Thyroid gland (tissue), 4 donors: ENCODE data around the gene ALKBH2.

Experiments used
- POLR2A ChIP-seq, 2 donors: fragments of 450-650 bp; IDR thresholded peaks; one replicate each; pipeline ENCODE4 v1.6.1; 2017; ENCODE audit warnings: antibody characterized with exemption in 2 of 2, mild to moderate bottlenecking in 2 of 2, moderate library complexity in 1 of 2
- TF ChIP-seq, protein P1 (sequence below), 6 experiments: fragments of 200-600 bp in 3 of 6; fragments of 450-650 bp in 3 of 6; sonication (generic) in 3 of 6; IDR thresholded peaks; one replicate each; pipeline ENCODE4 v1.5.1; 2016 to 2019; ENCODE audit warnings: antibody characterized with exemption in 6 of 6, mild to moderate bottlenecking in 2 of 6, inconsistent platforms in 1 of 6, moderate library complexity in 1 of 6

DNA sequence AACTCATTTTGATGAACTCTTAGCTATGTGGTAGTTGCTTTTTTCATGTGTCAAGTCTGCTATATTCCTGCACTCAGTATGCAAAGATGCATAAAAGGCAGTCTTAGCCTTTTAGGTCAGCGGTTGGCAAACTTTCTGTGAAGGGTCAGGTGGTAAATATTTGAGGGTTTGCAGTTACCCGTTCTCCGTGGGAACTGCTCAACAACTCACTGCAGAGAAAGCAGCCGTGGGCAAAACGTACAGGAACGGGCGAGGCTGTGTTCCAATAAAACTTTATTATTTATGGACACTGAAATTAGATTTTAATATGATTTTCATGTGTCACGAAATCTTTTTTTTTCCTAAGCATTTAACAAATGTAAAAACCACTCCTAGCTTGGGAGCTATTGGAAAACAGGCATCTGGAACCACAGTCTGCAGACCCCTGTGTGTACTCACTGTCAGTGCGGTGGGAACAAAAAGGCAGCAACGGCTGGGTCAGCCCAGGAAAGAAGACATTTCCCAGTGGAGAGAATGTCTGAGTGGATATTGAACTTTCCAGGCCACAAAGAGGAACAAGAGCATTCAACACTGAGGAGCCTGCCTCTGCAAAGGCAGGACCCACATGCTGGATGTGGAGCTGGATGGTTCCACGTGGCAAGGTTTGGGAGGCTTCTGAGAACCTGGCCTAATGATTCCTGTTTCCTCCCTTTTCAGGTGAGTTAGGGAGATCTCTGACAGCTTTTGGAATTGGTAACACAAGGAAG lies 19.6 kb upstream of the ALKBH2 start:
- TF ChIP-seq, protein P1, sequence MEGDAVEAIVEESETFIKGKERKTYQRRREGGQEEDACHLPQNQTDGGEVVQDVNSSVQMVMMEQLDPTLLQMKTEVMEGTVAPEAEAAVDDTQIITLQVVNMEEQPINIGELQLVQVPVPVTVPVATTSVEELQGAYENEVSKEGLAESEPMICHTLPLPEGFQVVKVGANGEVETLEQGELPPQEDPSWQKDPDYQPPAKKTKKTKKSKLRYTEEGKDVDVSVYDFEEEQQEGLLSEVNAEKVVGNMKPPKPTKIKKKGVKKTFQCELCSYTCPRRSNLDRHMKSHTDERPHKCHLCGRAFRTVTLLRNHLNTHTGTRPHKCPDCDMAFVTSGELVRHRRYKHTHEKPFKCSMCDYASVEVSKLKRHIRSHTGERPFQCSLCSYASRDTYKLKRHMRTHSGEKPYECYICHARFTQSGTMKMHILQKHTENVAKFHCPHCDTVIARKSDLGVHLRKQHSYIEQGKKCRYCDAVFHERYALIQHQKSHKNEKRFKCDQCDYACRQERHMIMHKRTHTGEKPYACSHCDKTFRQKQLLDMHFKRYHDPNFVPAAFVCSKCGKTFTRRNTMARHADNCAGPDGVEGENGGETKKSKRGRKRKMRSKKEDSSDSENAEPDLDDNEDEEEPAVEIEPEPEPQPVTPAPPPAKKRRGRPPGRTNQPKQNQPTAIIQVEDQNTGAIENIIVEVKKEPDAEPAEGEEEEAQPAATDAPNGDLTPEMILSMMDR (IDR thresholded peaks at IDR 0.05) = no peak
- peak in 1 of 2 donors; percentile 37 for TF ChIP-seq POLR2A (IDR thresholded peaks at IDR 0.05)
